Activated CD4-positive, CD25-positive, alpha-beta regulatory T cell treated with anti-CD3 and anti-CD28 coated beads, Interleukin-2, amount 50 U/mL, for 72 hours (primary cell): ENCODE measurements around the gene CPLX1.

Source experiments
- DNase-seq: peaks from one replicate; pipeline ENCODE4 v3.0.0; 2021

The CPLX1 gene

DNA sequence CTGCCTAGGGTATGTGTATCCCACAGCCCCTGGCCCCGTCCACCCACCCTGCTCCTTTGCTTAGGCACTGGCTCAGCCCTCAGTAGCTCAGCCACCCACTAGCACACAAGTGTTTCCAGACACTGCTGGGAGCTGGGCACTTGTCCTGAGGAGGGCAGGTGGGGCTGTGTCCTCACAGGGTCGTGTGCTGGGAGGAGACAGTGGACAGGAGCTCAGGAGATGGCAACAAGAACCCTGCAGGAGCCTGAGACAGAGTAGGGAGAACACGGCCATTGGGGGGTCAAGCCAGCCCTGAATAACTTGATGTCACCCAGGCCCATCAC lies 5.5 kb upstream of the CPLX1 start:
- DNase-seq, result no peak

DNA sequence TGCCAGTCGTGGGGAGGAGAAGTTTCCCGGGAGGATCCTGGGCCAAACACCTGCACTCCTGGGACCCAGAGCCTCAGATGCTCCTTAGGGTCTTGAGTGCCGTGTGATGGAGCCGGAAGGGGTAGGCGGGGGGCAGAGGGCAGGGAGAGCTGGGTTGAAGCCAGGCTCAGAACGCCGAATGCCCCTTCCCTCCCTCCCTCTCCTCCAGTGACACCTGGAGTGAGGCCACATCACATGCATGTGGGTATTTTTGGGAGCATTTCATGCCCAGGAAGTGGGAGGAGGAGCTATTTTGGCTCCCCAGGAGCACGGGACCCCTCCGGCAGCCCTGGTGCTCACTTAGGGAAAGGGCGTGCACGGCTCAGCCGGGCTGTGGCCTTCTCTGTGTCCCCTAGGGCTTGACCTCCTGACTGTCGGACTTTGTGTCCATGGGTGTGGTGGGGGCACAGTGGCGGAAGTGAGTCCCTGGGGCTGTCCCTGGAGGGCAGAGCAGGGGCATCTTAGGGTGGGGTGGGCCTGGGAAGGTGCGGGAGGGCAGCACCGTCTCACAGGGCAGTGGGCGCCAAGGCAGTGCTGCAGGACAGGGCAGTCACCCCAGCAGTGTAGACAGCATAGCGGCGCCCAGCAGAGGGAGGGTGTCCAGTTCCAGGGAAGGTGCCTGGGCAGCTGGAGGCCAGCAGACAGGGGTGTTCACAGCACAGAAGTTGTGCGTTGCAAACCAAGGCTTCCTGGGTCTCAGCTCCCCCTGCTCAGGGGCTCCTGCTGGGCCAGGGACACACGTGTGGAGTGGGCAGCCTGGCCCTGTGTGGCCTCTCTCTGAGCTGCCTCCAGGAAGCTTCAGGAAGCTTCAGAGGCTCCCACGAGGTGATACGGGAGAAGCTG lies 4.9 kb upstream of the CPLX1 start:
- DNase-seq, result no peak

DNA sequence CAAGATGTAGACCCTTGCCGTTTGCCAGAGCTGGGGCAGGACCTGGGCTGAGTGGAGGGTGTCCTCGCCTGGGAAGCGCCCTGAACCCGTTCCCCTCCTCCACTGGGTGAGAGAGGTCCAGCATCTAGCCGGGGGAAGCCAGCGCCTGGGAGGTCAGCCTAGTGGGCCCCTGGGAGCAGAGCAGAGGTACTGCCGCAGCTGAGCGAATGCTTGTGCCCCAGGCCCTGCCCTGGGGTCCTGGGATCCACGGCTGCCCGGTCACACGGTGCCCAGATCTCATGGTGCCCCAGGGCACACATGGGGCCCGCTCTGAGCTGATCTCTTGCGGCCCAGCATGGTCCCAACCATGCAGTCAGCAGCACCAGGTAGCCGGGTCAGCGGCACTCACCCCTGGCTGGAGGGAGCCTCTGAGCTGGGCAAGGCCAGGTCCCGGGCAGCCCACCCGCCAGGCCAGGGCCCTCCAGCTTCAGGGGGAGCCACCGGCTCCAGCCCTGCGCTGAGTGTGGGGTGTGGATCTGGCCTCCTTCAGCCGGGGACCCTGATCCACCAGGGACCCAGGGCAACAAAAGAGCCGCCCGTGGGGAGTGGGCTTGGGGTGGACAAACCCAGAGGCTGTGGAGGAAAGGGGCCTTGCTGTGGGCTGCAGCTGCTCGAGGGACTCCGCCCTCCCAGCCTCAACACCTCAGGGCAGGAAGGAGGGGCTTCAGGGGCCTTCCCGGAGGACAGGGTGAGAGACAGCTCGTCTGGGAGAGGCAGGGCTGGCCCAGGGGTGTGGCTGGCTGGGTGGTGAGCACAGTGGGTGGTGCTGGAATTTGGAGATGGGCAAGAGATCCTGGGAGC lies 4.1 kb upstream of the CPLX1 start:
- no peak for DNase-seq

DNA sequence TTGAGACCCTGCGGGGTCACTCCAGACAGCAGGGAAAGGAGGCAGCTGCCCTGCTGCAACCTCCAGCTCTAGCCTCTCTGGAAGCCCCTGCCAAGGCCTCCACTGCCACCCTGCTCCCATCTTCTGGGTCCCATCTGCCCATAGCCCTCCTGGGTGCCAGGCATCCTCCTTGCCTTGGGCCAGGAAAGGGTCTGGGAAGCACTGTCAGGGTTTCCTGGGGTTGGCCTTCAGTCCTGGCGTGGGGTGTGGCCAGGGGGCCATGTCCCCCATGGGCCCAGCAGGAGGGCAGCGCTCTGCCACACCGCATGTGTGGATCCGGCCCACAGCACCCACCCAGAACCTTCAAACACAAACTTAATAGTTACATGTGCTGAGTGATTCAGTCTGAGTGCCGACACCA lies 3.4 kb upstream of the CPLX1 start:
- DNase-seq, result no peak

DNA sequence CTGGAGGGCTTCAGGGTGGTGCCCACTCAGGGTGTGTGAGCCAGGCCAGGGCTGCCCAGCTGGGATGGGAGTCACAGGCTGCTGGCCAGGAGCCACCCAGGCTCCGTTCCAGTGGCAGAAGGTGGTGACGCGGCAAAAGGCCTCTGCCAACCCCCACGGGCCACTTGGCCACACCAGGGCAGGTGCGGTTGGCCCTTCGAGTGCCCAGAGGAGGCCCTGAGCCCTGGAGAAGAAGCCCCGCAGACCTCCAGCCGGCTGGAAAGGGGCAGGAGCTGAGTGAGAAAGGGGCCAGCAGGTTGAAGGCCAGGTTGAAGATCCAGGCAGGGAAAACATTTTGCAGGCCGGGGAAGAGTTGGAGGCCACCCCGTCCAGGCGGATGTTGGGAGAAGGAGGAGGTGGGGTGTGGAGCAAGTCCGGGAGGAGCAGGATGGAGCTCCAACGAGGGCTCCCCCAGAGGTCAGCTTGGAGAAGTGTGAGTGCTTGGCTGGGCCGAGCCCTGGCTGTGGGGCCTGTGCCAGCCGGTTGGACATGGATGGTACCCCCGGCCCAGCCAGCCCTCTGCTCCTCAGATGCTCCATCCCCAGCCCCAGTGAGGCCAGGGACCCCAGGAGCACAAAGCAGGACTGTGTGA lies 2.8 kb upstream of the CPLX1 start:
- DNase-seq, result no peak

DNA sequence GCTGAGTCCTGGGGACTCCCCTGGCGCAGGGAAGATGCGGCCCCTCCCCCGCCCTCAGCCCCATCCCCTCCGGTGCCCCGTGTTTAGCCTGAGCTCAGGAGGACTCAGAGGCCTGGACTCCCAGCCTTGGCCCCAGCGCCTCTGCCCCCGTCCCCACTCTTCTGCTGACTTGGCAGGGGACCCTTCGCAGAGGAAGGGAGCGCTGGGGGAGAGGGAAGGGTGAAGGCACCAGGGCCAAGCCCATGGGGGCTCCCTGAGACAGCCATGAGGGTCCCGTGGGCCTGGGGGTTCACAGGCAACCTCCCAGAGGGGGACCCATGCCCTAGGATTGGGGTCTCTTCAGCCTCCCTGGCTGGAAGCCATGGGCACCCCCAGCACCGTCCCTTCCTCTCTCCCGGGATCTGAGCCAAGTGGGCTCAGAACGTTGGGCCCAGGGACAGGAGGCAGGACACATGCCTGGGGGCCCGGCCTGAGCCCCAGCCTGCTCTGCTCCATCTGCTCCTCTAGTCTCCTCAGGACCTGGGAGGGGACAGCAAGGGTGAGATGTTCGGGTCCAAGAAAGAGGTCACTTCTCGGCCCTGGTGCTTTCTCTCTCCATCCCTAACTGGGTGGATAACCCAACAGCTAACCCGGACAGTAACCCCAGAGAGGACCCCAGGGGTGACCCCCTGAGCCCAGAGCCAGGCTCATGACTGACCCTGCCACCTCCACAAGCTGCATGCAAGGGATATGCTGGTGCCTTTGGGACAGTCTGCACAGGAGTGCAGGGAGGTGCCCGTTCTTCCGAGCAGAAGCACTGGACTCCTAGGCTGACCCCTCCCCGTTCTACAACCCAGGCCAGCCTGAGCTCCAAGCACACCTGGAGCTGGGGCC lies 1.5 kb upstream of the CPLX1 start:
- DNase-seq, result no peak

DNA sequence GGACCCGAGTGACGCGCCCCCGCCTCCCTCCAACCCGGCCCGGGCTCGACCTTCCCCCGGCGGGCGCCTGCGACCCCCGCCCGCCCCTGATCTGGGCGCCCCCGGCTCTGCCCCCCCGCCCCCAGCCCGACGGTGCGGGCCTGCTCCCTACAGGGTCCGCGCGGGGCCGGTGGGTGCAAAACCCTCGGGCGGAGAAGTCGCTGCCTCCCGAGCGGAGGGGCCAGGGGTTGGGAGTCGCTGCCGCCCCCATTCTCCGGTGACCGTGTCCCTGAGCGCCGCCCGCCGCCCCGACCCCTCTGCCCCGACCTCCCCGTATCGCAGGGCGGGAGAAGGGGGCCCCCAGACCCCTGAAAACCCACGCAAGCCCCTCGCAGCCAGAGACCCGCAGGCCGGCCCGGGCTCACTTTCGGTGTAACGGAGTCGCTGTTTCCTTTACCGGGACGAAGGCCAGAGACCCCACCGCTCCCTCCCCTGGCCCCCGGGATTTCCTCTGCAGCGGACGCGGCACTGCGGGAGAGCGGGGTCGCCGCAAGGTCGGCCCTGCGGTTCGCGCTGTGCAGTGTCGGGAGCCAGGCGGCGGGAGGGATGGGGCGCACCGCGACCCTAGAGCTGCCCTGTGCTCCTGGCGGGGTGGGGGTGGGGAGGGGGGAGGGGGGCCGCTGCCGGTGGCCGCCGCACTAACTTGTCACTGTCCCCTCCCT lies 729 bp upstream of the CPLX1 start:
- DNase-seq, result no peak

DNA sequence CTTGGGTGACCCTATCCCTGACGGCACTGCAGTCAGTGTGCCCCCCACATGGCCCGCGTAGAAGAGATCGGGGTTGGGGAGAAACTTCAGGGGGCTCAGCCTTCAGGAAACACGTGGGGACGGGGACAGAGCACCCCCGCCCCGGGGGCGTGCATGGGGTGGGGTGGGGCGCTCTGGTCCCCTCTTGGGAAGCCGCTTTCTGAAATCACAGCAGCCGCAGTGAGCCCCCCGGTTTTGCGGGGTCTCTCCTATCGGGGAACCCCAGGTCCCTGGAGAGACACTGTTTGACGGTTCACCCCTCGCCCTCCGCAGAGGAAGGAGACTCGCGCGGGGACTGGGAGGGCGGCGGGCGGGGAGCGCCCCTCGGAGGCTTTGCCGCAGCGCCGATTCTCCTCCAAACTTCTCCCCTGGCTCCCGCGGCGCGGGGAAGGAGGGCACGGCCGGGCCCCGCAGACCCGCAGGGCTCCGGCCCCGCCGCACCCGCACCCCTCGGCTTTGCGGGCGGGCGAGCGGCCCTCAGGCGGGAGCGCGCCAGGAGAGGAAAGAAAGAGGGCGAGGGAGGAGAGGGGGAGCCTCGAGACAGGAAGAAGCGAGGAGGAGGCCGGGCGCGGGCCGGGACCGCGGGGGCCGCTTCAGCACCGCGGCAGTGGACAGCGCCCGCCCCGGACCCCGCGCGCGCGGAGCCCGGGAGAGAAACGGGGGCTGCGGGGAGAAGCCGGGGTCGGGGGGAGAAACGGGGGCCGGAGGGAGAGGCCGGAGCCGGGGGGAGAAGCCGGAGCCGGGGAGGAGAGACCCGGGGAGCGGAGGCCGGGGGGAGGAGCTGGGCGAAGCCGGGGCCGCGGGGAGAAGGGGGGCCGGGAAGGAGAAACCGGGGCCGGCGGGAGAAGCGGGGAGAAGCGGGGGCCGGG lies 612 bp downstream of the CPLX1 start:
- no peak for DNase-seq

DNA sequence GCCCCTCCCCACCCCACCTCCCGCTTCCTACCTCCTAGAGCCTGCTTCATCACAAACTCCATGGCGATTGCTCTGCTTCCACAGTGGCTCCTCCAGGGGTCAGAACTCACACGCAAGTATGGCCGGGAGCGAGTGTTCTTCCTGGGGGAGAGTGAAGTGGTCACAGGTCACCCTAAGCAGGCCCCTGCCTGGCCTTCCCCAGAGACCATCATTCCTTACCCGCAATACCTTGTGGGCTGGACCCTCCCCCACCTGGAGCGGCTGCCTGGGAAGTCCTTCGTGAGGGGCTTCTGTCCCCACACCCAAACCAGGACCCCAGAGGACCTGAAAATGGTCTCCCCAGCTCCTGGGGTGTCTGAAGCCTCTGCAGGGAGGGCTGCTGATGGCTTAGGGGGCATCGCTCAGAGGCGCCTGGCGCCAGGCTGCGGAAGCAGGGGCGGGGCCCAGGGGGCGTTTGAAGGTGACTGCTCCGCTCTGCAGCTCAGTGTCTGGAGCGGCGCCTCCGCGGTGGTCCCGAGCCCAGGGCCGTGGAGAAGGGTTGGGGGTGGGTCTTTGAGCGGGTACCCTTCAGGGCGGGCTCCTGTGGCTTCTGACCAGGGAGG lies 1.4 kb downstream of the CPLX1 start:
- DNase-seq, result no peak

DNA sequence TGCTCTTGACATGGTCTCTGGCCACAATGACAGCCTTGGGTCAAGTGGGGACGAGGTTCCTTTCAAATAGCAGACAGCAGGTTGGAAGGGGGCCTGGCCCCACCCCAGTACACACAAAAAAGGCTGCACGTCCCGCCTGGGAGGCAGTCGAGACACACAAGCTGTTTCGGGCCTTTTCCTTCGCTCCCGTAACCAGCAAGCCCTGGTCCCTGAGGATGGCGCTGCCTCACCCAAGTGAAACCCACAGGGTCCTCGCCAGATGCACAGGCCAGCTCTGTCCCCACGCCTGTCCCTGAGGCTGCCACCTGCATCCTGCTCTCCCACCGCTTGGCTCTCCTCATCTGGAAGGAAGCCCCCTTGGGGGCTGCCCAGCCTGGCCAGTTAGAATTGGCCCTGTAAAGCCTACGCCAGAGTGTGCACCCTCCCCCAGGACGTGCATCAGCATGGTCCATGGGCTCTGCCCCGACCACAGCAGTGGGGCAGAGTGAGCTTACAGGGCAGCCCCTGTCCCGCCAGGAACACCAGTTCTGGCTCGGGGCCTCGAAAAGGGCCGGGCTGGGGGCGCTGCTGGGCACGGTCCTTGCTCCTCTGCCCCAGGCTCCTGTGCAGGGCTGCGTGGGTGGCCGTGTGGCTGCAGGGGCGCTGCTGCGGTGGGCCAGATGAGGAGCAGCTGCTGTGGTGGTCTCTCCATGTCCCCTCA lies 2.0 kb downstream of the CPLX1 start:
- DNase-seq, result no peak

DNA sequence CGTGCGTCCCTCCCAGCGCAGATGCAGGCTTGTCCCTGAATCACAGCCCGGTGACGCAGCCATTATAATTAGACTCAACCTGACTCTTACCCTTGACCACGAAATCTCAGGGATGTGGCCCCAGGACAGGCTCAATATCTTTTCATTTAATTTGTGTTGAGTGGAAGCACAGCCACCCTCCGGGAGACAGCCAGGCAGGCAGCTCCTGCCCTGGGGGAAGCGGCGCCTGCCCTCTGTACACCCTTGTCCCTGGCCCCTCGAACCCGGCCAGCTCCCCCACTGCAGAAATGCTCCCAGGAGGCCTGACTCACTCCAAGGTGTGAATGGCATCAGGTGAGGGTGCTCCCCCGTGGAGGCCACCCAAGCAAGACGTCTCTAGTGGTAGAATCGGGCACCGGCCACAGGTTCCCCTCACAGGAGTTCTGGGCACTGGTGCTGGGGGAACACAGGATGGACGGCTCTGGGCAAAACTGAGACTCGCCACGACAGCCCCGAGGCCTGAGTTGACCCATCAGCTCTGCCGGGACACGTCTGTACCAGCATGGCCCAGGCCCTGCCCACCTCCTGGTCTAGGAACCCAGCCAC lies 2.7 kb downstream of the CPLX1 start:
- no peak for DNase-seq

DNA sequence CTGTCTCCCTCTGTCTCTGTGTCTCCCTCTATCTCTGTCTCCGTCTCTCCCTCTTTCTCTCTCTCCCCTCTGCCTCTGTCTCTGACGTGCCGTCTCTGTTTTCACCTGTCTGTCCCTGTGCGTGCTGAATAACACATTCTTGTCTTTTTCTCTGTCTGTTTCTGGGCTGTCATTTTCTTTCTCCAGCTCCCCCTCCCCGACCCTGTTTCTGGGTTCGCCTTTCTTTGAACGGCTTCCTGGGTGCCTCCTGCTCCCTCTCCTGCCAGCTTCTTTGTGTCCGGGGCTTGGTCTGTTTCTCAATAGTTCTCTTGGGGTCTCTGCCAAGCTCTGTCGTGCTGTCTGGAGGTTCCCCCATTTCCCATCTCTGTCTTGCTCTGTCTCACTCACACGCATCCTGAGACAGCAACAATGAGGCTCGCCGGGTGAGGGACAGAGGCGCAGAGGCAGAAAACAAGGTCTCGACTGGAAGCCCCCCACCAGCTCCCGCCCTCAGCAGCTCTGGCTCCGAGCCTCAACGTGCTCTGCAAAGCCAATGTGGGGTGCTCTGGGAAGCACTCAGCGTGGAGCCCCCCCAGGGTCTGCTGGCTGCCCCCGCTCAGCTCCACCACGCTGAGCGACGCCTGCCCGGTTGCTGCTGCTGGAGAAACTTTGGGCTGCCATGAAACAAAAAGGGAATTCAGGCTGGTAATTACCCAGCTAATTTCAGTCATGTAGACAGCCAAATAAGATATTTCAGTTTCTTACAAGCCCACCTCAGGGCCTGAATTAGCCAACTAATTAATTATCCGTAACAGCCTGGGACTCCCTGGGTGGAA lies 3.4 kb downstream of the CPLX1 start:
- no peak for DNase-seq

DNA sequence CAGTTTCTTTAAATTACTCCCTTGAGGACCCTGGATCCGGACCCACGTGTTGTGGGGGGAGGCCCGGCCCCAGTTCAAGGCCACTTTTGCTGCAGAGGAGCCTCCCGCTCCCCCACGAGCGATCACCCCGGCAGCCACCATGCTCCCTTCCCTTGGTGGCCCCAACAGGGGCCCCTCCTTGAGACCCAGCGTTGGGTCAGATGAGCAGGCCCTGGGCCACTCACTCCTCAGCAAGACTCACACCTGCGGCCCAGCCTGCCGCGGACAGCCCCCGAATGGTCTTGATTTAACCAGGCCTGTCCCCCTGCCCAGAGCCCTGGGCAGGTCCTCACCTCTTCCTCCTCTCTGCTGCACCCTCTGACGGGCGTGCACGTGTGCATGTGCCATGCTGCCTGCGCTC lies 4.3 kb downstream of the CPLX1 start:
- no peak for DNase-seq

DNA sequence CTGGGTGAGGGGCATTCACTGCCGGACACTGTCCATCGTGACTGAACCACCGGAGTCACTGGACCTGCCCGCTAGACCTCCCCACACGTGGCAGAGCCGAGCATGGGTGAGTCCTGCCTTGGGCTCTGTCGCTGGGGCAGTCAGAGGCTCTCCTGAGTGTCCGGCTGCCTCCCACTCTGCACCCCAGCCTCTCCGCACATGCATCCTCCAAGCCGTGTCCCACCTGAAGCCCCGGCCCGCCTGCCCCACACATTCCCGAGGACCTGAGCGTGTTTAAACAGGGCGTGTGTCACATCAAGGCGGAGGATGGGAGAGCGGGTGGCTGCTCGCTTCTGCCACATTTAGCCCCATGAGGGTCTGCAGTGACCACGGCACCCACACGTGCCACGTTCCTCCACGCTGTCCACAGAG lies 4.7 kb downstream of the CPLX1 start:
- no peak for DNase-seq

DNA sequence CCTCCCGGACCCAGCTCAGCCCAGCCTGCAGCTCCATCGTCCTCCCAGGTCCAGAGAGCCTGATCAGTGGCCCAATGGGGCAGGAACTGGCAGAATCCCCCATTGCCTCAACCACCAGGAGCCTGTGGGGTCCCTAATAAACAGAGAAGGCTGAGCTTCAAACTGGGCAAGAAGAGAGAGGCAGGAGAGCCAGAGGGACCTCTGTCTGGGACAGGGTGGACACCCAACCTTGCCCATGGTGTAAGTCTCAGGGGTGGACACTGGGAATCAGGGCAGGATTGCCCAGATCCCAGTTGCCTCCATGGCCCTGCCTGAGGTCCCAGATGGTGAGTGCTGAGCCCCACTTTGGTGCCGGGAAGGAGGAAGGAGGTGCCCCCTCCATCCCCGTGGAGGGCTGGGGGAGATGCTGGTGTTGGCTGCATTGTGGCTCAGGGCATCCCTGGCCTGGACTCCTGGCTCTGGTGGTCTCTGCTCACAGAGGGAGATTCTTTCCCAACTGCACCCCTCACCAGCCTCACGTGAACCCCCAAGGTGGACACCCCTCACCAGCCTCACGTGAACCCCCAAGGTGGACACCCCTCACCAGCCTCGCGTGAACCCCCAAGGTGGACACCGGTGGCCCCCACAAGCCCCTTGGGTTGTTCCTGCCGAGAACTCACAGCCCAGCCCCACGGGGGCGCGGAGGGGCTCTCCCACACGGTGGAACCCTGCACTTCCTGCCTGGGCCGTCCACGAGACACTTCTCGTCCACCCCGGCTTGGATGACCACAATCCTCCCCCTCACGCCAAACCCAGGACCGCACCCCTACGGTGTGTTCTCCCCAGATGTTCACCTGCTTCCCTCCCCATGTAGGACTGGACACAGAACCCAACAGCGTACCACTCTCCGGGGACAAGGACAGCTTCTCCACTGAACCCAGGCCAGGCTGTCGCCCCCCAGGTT lies 5.4 kb downstream of the CPLX1 start:
- DNase-seq, result no peak

DNA sequence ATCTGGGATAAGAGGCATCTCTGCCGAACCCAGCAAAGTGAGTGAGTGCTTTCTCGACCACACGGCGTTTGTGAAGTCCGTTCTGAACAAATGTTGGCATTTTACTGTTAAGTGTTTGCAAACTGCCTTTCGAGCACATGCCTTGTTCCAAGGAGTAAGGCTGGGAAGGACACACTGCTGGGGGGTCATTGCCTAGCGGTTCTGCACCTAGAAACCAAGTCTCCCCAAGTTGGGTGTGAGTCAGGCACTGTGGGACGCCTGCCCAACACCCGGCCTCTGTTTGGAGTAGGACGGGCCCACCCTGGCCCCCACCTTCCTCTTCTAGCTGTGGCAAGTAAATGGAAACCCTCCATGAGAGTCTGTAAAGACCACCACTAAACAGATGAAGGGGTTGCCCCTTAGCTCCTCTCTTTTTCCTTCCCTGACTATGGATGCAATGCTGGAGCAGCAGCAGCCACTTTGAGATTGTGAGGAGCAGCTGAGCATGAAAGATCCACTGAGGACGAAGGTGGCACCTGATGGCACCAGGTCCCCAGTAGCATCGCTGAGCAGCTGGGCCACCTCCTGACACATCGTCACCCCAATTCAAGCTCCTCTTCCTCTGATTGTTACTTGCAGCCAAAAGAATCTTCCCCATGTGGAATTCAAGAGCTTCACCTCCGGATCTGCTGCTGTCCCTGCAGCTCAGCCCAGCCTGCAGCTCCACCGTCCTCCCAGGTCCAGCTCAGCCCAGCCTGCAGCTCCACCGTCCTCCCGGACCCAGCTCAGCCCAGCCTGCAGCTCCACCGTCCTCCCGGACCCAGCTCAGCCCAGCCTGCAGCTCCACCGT lies 6.3 kb downstream of the CPLX1 start:
- no peak for DNase-seq
